WERI-Rb-1 (cell line): ENCODE data around the gene UNKL.

Source experiments
- DNase-seq: peaks from one replicate; pipeline ENCODE4 v3.0.0-alpha.2; 2020
- H3K27ac ChIP-seq: fragments of 250-450 bp; sonication (Bioruptor Pico); 2 replicates; pipeline ENCODE4 v1.5.1; 2020; ENCODE audit warnings: mild to moderate bottlenecking, moderate library complexity
- H3K27me3 ChIP-seq: fragments of 250-450 bp; sonication (Bioruptor Pico); 2 replicates; pipeline ENCODE4 v1.5.1; 2021; ENCODE audit warnings: mild to moderate bottlenecking, low read depth, moderate library complexity; ENCODE audit not compliant: insufficient read depth, severe bottlenecking
- H3K36me3 ChIP-seq: fragments of 250-450 bp; sonication (Bioruptor Pico); 2 replicates; pipeline ENCODE4 v1.5.1; 2020; ENCODE audit warnings: mild to moderate bottlenecking, moderate library complexity
- H3K4me3 ChIP-seq: 2 replicates; pipeline ENCODE4 v1.5.1; 2011; ENCODE audit warnings: low read depth, mild to moderate bottlenecking, control low read depth, low read length
- H3K9me3 ChIP-seq: fragments of 250-450 bp; sonication (Bioruptor Pico); 2 replicates; pipeline ENCODE4 v1.5.1; 2021; ENCODE audit warnings: mild to moderate bottlenecking, moderate library complexity; ENCODE audit not compliant: severe bottlenecking
- CTCF ChIP-seq: IDR thresholded peaks from 2 replicates; pipeline ENCODE4 v1.5.1; 2011; ENCODE audit warnings: low read depth, mild to moderate bottlenecking, control low read depth, inconsistent platforms, low read length

The UNKL gene

GRCh38 chr16:1407753-1408152, 6.8 kb downstream of the UNKL start:
- TF ChIP-seq CTCF, result no peak
- no peaks in the 10 kb centered on the region for H3K9me3 ChIP-seq
- H3K27ac ChIP-seq, result peak overlapping the region; percentile 59; the same call in 1 of the 2 replicates
- H3K4me3 ChIP-seq, result peak overlapping the region; percentile 81
- DNase-seq, result peak; percentile 23
- peaks cover 6% of the 10 kb centered on the region for H3K36me3 ChIP-seq
- H3K27me3 ChIP-seq, result no peaks in the 10 kb centered on the region

GRCh38 chr16:1403733-1404132, 10.8 kb downstream of the UNKL start:
- TF ChIP-seq CTCF, result no peak
- Histone ChIP-seq H3K27ac (no peak overlapping the region), H3K27me3 (no peaks in the 10 kb centered on the region), H3K4me3 (no peak overlapping the region), H3K9me3 (no peaks in the 10 kb centered on the region), H3K36me3 (peaks cover 17% of the 10 kb centered on the region)
- no peak for DNase-seq

- Histone ChIP-seq H3K27me3 (no peaks in the 10 kb centered on the region), H3K27ac (no peak overlapping the region), H3K9me3 (no peaks in the 10 kb centered on the region), H3K4me3 (no peak overlapping the region), H3K36me3 (peaks cover 17% of the 10 kb centered on the region)
- TF ChIP-seq CTCF, result no peak
- no peak for DNase-seq
These were observed 11.5 kb downstream of the UNKL start for GRCh38 chr16:1403036-1403435.

GRCh38 chr16:1401758-1402154, 12.7 kb downstream of the UNKL start:
- Histone ChIP-seq H3K27me3 (no peaks in the 10 kb centered on the region), H3K9me3 (no peaks in the 10 kb centered on the region), H3K36me3 (peaks cover 17% of the 10 kb centered on the region), H3K27ac (no peak overlapping the region), H3K4me3 (no peak overlapping the region)
- no peak for TF ChIP-seq CTCF
- DNase-seq, result no peak

- Histone ChIP-seq H3K27me3 (no peaks in the 10 kb centered on the region), H3K4me3 (no peak overlapping the region), H3K27ac (no peak overlapping the region), H3K36me3 (peaks cover 17% of the 10 kb centered on the region), H3K9me3 (no peaks in the 10 kb centered on the region)
- no peak for DNase-seq
- no peak for TF ChIP-seq CTCF
These were observed 13.3 kb downstream of the UNKL start for GRCh38 chr16:1401061-1401757.
